ENCODE measurements around the gene BTG3. TPM values are rescaled to one million over a fixed set of nuclear protein-coding genes. Genes with fewer than 3 reads are reported as not detected.

Gene BTG3, protein sequence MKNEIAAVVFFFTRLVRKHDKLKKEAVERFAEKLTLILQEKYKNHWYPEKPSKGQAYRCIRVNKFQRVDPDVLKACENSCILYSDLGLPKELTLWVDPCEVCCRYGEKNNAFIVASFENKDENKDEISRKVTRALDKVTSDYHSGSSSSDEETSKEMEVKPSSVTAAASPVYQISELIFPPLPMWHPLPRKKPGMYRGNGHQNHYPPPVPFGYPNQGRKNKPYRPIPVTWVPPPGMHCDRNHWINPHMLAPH
- total RNA-seq: 27.3 and 43.2 TPM in 2 replicates

DNA sequence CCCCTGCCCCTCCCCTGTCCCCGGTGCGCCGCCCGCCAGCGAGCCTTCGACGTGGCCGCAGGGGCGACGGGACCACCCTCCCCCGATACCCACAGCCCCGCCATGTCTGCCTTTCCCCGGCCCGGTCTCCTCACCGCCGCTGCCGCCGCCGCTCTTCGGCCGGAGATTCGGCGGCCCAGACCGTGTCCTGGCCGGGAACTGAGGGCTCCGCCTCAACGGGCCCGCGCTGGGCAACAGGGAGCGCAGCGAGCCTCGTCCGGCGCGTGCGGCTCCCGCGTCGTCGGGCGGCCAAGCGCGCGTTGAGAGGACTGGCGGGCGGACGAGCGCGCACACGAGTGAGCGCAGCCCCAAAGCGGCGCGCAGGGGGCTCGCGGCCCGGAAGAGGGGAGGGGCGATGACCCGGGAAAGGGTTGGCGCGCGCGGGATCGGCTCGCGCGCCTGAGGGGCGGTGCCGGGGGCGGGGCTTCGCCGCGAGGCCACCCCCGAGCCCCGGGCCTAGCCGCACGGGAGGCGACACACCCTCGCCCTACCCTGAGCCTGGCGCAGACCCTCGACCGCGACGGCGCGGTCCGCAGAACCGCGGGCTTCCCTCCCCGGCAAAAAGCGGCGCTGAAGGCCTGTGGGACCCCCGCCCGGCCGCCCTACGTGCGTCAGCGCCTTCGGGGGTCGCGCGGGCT, at the start of gene BTG3:
Gene BTG3, minus strand, starts transcription at position 337 of the 677 bp plus-strand sequence. CDS start 3,757 bp downstream, outside the sequence.

Small RNAs within 50 kb of the gene (small RNA-seq; reads per million reads assigned to genes)
- gene RF00019: not detected

Other genes with a start within 250 kb of the BTG3 start
- 0.39 and 0.43 TPM in 2 replicates for gene CXADR, start 99.9 kb downstream of the BTG3 start, total RNA-seq
- 14.7 and 18.5 TPM in 2 replicates for gene C21orf91, start 206.5 kb upstream of the BTG3 start, total RNA-seq